ENCODE data around the gene ADPRS. TPM values are rescaled to one million over a fixed set of nuclear protein-coding genes. Genes with fewer than 3 reads are reported as not detected.

The ADPRS gene
- total RNA-seq, 2 experiments from 2014 or later: 47.0 to 48.7 TPM

- H3K9me3 Mint-ChIP-seq: no peaks in the 10 kb centered on the region
- no peak overlapping the region for H3K4me3 Mint-ChIP-seq
- no peak for DNase-seq
- H3K36me3 Mint-ChIP-seq: peaks cover 13% of the 10 kb centered on the region
- H3K27me3 Mint-ChIP-seq: no peaks in the 10 kb centered on the region
- peaks cover 9% of the 10 kb centered on the region for H3K4me1 Mint-ChIP-seq
- no peak overlapping the region for H3K27ac Mint-ChIP-seq
These were observed 7.2 kb downstream of the ADPRS start for GRCh38 chr1:36095760-36096405.

- no peak overlapping the region for H3K27ac Mint-ChIP-seq
- no peak overlapping the region for H3K4me3 Mint-ChIP-seq
- no peaks in the 10 kb centered on the region for H3K27me3 Mint-ChIP-seq
- no peaks in the 10 kb centered on the region for H3K9me3 Mint-ChIP-seq
- peaks cover 5% of the 10 kb centered on the region for H3K4me1 Mint-ChIP-seq
- DNase-seq: no peak
- peaks cover 12% of the 10 kb centered on the region for H3K36me3 Mint-ChIP-seq
These were observed 8.1 kb downstream of the ADPRS start for GRCh38 chr1:36096500-36097432.

DNA sequence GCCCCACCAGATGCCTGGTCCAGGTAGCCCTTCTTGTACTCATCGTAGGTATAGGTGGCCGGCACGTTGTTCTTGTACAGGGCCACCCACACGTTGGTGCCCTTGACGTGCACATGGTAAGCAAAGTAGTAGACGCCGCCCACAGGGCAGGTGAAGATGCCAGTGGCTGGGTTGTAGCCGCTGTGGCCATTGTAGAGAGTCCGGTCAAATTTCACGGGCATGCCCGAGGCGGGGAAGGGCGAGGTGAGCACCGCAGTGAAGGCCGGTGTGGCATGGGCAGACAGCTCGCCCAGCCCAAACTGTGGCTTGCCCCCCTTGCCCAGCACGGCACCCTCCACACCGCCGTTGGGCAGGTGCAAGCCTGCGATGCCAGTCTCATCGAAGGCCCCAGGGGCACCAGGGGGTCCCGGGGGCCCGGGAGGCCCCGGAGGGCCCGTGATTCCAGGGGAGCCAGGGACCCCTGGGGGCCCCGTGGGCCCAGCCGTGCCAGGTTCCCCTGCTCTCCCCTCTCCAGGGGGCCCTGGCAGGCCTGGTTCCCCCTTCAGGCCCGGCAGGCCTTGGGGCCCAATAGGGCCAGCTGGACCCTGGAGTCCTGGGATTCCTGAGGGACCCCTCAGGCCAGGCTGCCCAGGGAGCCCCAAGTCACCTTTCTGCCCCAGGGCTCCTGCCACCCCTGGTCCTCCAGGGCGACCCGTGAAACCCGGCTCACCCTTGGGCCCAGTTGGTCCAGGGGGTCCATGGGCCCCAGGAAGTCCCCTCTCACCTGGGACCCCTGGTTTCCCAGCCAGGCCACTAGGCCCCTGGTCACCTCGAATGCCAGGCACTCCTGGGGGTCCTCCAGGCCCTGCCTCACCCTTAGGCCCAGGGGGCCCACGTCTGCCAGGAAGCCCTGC is 9.2 kb downstream of the ADPRS start:
- Mint-ChIP-seq H3K4me3 (no peak overlapping the region), H3K9me3 (no peaks in the 10 kb centered on the region)

DNA sequence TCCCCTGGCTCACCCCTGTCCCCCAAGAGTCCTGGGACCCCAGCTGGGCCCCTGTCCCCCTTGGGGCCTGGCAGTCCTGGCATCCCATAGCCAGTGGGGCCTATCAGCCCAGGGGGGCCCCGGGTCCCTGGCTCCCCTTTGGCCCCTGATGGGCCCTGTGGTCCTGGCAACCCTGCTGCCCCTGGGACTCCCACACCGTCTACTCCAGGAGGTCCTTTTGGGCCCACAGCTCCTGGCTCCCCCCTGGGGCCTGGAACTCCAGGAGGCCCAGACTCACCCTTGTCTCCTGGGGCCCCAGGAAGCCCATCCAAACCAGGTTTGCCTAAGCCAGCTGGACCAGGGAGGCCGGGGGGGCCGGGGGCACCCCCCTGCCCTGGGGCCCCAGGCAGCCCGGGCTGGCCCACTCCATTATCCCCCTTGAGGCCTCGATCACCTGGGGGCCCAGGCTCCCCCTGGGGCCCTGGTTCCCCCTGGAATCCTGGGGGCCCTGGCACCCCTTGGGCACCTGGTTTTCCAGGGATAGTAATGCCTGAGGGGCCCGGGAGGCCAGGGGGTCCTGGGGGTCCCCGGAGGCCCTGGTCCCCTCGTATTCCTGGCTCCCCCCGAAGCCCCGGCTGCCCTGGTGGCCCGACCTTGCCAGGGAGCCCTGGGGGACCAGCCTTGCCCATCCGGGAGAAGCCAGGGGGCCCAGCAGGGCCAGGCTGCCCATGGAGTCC is 10.1 kb downstream of the ADPRS start:
- Mint-ChIP-seq H3K27me3 (no peaks in the 10 kb centered on the region), H3K4me1 (peaks cover 3% of the 10 kb centered on the region), H3K4me3 (no peak overlapping the region), H3K36me3 (peaks cover 4% of the 10 kb centered on the region), H3K9me3 (no peaks in the 10 kb centered on the region), H3K27ac (no peak overlapping the region)
- DNase-seq: no peak

More for the DNA sequence above, 9.2 kb downstream of the ADPRS start:
- DNase-seq: no peak
- Mint-ChIP-seq H3K27me3 (no peaks in the 10 kb centered on the region), H3K36me3 (peaks cover 4% of the 10 kb centered on the region), H3K27ac (no peak overlapping the region), H3K4me1 (peaks cover 3% of the 10 kb centered on the region)

DNA sequence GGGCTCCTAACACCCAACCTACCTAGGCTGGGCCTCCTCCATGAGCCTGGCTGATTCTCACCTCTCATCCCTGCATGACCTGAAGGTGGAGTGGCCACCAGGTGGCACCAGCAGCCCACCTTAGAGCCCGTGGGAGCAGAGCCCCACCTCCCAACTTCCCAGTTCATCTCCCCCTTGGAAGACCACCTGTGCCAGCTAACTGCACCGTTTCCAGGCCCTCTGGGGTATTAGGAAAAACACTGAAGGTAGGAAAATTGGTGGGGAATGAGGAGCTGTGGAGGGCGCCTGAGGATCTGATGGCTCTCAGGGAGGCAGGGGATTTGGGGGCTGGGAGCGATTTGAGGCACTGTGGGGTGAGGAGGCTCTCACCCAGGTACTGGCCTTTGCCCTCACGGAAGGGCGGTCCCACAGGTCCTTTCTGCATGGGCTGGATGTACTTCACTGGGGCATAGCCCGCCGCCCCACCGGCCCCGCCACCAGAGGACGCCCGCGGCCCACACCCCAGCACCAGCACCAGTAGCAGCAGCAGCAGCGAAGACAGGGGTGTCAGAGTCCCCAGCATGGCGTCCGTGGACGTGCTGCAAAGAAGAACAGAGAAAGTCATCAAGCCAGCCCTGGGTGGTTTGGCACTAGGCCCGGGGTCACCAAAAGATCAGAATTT is 11.1 kb downstream of the ADPRS start:
- H3K4me3 Mint-ChIP-seq: no peak overlapping the region
- H3K9me3 Mint-ChIP-seq: no peaks in the 10 kb centered on the region
- peaks cover 4% of the 10 kb centered on the region for H3K36me3 Mint-ChIP-seq
- peaks cover 3% of the 10 kb centered on the region for H3K4me1 Mint-ChIP-seq
- peak; percentile 73 for DNase-seq
- no peaks in the 10 kb centered on the region for H3K27me3 Mint-ChIP-seq
- no peak overlapping the region for H3K27ac Mint-ChIP-seq

- H3K4me3 Mint-ChIP-seq: no peak overlapping the region
- no peak overlapping the region for H3K27ac Mint-ChIP-seq
These were observed 11.7 kb downstream of the ADPRS start for GRCh38 chr1:36100376-36100775.

DNA sequence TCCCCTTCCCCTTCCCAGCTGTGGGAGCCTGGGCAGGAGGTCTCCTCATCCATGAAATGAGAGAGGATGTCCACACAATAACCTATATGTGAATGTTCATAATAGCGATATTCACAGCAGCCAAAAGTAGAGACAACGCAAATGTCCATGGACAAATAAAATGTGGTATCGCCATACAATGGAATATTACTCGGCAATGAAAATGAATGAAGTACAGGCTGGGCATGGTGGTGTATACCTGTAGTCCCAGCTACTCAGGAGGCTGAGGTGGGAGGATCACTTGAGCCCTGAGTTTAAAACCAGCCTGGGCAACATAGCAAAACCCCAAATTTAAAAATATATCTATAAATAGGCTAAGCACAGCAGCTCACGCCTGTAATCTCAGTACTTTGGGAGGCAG is 12.9 kb downstream of the ADPRS start:
- no peaks in the 10 kb centered on the region for H3K36me3 Mint-ChIP-seq
- no peaks in the 10 kb centered on the region for H3K9me3 Mint-ChIP-seq
- H3K4me3 Mint-ChIP-seq: no peak overlapping the region
- H3K27me3 Mint-ChIP-seq: no peaks in the 10 kb centered on the region
- DNase-seq: no peak
- no peak overlapping the region for H3K27ac Mint-ChIP-seq
- peaks cover 3% of the 10 kb centered on the region for H3K4me1 Mint-ChIP-seq

More at GRCh38 chr1:36100376-36100775, 11.7 kb downstream of the ADPRS start:
- no peak for DNase-seq
- no peaks in the 10 kb centered on the region for H3K9me3 Mint-ChIP-seq
- H3K27me3 Mint-ChIP-seq: no peaks in the 10 kb centered on the region
- H3K4me1 Mint-ChIP-seq: peaks cover 3% of the 10 kb centered on the region
- H3K36me3 Mint-ChIP-seq: peaks cover 4% of the 10 kb centered on the region

GRCh38 chr1:36106269-36106668 is 17.6 kb downstream of the ADPRS start:
- Mint-ChIP-seq H3K36me3 (no peaks in the 10 kb centered on the region), H3K9me3 (no peaks in the 10 kb centered on the region), H3K27me3 (no peaks in the 10 kb centered on the region), H3K4me3 (no peak overlapping the region), H3K4me1 (peaks cover 14% of the 10 kb centered on the region), H3K27ac (no peak overlapping the region)
- DNase-seq: no peak

DNA sequence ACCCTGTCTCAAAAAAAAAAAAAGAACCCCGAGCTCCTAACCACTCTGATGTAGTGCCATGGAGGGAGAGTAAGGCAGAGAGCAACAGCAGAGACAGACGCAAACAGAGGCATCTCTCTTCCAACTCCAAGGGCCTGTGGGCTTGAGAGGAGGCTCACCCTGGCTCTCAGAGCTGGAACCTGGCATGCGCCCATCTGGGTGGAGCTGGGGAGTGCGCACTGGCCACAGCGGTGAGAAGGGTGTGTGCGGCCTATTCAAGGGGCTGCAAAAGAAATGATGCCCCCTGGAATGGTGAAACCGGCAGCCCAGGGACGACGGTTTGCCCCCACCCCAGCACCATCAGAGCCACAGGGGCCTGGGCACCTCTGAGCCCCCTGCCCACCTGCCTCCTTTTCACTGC is 18.7 kb downstream of the ADPRS start:
- DNase-seq: no peak
- Mint-ChIP-seq H3K36me3 (no peaks in the 10 kb centered on the region), H3K4me3 (no peak overlapping the region), H3K9me3 (no peaks in the 10 kb centered on the region), H3K27ac (no peak overlapping the region), H3K27me3 (no peaks in the 10 kb centered on the region), H3K4me1 (peaks cover 16% of the 10 kb centered on the region)

- Mint-ChIP-seq H3K9me3 (no peaks in the 10 kb centered on the region), H3K27me3 (no peaks in the 10 kb centered on the region), H3K4me3 (no peak overlapping the region), H3K36me3 (no peaks in the 10 kb centered on the region), H3K4me1 (peaks cover 16% of the 10 kb centered on the region), H3K27ac (no peak overlapping the region)
- DNase-seq: no peak
These were observed 19.6 kb downstream of the ADPRS start for GRCh38 chr1:36108314-36108713.

GRCh38 chr1:36109041-36109679 is 20.5 kb downstream of the ADPRS start:
- peak; percentile 47 for DNase-seq
- no peak overlapping the region for H3K4me3 Mint-ChIP-seq
- H3K9me3 Mint-ChIP-seq: no peaks in the 10 kb centered on the region
- peaks cover 16% of the 10 kb centered on the region for H3K4me1 Mint-ChIP-seq
- peak overlapping the region; percentile 49 for H3K27ac Mint-ChIP-seq
- H3K36me3 Mint-ChIP-seq: no peaks in the 10 kb centered on the region
- H3K27me3 Mint-ChIP-seq: no peaks in the 10 kb centered on the region

GRCh38 chr1:36111151-36111550 is 22.5 kb downstream of the ADPRS start:
- Mint-ChIP-seq H3K4me3 (no peak overlapping the region), H3K27ac (no peak overlapping the region), H3K4me1 (peaks cover 16% of the 10 kb centered on the region), H3K9me3 (no peaks in the 10 kb centered on the region), H3K36me3 (no peaks in the 10 kb centered on the region), H3K27me3 (no peaks in the 10 kb centered on the region)
- no peak for DNase-seq

DNA sequence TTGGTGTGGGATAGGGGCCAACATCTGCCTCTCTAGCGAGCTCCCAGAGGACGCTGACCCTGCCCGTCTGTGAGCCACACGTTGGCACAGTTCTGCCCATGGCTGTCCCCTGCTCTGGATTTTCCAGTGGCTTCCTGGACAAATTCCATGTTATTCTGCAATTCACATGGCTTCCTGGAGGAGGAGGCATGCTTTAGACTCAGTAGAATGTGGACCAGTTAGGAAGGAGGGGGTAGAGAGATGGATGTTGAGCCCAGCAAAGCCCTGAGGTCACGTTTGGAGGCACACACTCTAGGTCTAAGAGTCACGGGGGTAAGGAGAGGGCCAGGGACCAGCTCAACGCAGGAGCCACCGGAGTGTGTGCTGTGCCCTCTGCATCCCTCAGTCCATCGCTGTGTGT is 24.1 kb downstream of the ADPRS start:
- Mint-ChIP-seq H3K27ac (no peak overlapping the region), H3K4me1 (peaks cover 16% of the 10 kb centered on the region), H3K27me3 (no peaks in the 10 kb centered on the region)

GRCh38 chr1:36114371-36114770 is 25.7 kb downstream of the ADPRS start:
- no peak overlapping the region for H3K4me3 Mint-ChIP-seq
- no peaks in the 10 kb centered on the region for H3K27me3 Mint-ChIP-seq
- DNase-seq: no peak
- H3K36me3 Mint-ChIP-seq: no peaks in the 10 kb centered on the region
- peaks cover 7% of the 10 kb centered on the region for H3K4me1 Mint-ChIP-seq
- H3K9me3 Mint-ChIP-seq: no peaks in the 10 kb centered on the region
- H3K27ac Mint-ChIP-seq: no peak overlapping the region

More for the DNA sequence above, 24.1 kb downstream of the ADPRS start:
- Mint-ChIP-seq H3K9me3 (no peaks in the 10 kb centered on the region), H3K36me3 (no peaks in the 10 kb centered on the region), H3K4me3 (no peak overlapping the region)
- DNase-seq: no peak
